Inflammatory macrophage (primary cell): ENCODE data around the gene AQP1.
A peak's percentile ranks its signal among the peaks of the same experiment; 100 is the strongest.

Experiments
- DNase-seq, 2 donors: peaks; one replicate each; pipeline ENCODE4 v3.0.0-alpha.2; 2020 to 2022
- total RNA-seq, 18 experiments: gene quantifications; one replicate each; lab custom pipeline; 2026; ENCODE audit warnings: mixed read lengths in 6 of 18, inconsistent platforms in 2 of 18; lab: John Stamatoyannopoulos, UW

The AQP1 gene
- total RNA-seq: 0 to 1.3 (median 0.06) reads per million in 18 experiments

- no peak for DNase-seq
These were observed at the start of gene AQP1 for GRCh38 chr7:30911561-30911969. AQP1 (plus strand) TSS chr7:30911853; CDS start chr7:30911910, 57 bp downstream.

GRCh38 chr7:30862995-30863705 is 48.5 kb upstream of the AQP1 start:
- DNase-seq: no peak

GRCh38 chr7:30863706-30864035 is 48.0 kb upstream of the AQP1 start:
- no peak for DNase-seq

- no peak for DNase-seq
These were observed 47.6 kb upstream of the AQP1 start for GRCh38 chr7:30864101-30864500.

- DNase-seq: no peak
These were observed 46.6 kb upstream of the AQP1 start for GRCh38 chr7:30865076-30865475.

GRCh38 chr7:30865821-30866220 is 45.8 kb upstream of the AQP1 start:
- DNase-seq: no peak

- no peak for DNase-seq
These were observed 44.7 kb upstream of the AQP1 start for GRCh38 chr7:30866939-30867338.

GRCh38 chr7:30867483-30867882 is 44.2 kb upstream of the AQP1 start:
- DNase-seq: no peak

GRCh38 chr7:30869794-30870611 is 41.6 kb upstream of the AQP1 start:
- DNase-seq: no peak

- DNase-seq: no peak
These were observed 40.7 kb upstream of the AQP1 start for GRCh38 chr7:30870821-30871518.

- DNase-seq: no peak
These were observed 40.0 kb upstream of the AQP1 start for GRCh38 chr7:30871655-30872054.

- no peak for DNase-seq
These were observed 38.4 kb upstream of the AQP1 start for GRCh38 chr7:30873207-30873606.

- no peak for DNase-seq
These were observed 38.0 kb upstream of the AQP1 start for GRCh38 chr7:30873656-30874055.

- peak; percentile 27 to 47 for DNase-seq
These were observed 36.9 kb upstream of the AQP1 start for GRCh38 chr7:30874656-30875302.

GRCh38 chr7:30877015-30877769 is 34.5 kb upstream of the AQP1 start:
- peak; percentile 66 to 83 for DNase-seq

- no peak for DNase-seq
These were observed 33.7 kb upstream of the AQP1 start for GRCh38 chr7:30877993-30878392.

GRCh38 chr7:30879139-30880124 is 32.2 kb upstream of the AQP1 start:
- no peak for DNase-seq

GRCh38 chr7:30880125-30880720 is 31.4 kb upstream of the AQP1 start:
- peak; percentile 75 to 77 for DNase-seq

GRCh38 chr7:30880941-30881340 is 30.7 kb upstream of the AQP1 start:
- no peak for DNase-seq

GRCh38 chr7:30881448-30881847 is 30.2 kb upstream of the AQP1 start:
- DNase-seq: no peak
